ENCODE measurements around the gene DKK3.

DKK3 gene

DNA sequence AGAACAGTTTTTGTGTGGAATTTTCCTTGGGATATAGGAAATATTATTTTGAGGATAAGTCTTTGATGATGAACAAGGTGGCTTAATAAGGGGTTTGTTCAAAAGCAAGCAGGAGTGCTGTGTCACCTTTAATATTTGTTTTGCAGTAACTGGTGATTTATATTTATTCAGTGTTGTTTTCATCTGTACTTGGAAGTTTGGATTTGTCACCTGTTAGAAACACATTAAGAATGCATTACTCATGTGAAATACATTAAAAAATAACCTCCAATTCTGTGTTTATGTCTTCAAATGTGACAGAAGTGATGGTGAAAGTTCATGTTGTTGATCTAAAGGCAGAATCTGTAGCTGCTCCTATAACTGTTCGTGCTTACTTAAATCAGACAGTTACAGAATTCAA, 70.5 kb downstream of the DKK3 start:
- DNase-seq (ENCODE audit: low spot score) = no peak

DNA sequence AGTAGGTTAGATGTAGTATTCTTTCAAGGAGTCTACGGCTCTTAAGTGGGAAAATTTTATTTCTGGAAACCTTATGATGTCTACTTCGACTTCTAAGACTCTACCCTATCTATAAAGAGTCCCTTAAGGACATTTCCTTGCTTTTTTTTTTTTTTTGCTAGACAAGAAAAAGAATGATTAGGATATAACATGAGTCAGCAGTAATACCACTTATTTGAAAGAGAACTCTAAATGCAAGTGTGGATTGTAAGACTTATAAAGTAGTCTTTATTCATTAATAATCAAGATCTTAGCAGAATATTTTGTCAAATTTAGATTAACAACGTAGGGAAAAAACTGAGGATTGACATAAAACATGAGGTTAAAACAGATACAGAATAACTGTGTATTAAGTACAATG, 71.0 kb downstream of the DKK3 start:
- no peak for DNase-seq (ENCODE audit: low spot score)

DNA sequence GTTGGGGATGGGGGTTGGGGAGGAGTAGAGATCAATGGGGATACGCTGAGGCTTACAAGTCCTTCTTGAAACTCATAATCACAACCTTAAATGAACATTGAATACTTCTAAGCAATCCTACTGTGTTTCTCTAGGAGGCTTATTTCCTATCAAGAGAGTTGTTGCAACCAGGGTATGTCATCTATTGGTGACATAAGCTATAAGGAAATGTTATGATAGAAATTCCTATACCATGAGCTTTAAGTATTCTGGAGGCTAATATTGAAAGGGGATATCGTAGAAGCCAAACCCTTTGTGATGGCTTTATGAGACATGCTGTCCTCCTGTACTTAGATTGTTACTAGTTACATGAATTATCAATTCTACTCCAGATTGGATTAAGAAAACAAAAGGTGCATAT, 72.9 kb downstream of the DKK3 start:
- DNase-seq (ENCODE audit: low spot score) = no peak

DNA sequence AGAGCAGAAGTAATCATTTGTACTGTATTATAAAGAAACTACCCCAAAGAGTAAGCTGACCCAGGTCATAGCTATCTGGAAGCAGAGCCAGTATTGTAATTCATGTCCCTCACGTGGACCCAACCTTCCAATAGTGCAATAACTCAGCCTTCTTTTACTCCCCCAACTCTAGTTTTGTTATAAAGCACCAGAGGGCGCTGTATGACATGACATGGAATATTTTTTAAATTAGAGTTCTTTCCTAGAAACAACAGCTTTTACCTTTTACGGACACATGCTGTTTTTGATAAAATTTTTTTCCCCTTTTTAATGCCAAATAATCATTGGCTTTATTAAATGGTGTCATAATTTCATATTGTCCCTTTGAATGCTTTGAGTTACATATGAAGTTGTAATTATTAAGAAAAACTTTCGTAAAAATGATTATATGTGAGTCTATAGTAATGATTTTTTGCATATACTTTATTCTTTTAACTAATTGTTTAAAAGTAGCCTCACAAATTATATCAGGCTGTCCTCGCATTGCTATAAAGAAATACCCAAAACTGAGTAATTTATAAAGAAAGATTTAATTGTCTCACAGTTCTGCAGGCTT, 76.9 kb downstream of the DKK3 start:
- no peak for DNase-seq (ENCODE audit: low spot score)

DNA sequence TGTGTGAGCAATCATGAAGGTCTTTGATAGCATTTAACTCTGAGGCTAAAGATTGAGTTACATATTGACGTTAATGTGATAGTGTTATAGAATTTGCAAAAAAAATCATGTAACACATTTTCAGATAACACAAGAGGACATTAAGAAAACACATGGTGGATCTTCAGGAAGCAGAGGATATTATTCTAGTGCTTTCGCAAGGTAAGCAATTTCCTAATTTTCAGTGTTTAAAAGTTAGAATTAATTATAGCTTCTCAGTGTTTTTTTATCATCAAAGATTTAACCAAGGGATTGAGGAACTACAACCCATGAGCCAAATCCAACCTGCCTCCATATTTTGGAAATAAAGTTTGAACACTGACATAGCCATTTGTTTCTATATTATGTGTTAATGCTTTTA, 78.5 kb downstream of the DKK3 start:
- no peak for DNase-seq (ENCODE audit: low spot score)

DNA sequence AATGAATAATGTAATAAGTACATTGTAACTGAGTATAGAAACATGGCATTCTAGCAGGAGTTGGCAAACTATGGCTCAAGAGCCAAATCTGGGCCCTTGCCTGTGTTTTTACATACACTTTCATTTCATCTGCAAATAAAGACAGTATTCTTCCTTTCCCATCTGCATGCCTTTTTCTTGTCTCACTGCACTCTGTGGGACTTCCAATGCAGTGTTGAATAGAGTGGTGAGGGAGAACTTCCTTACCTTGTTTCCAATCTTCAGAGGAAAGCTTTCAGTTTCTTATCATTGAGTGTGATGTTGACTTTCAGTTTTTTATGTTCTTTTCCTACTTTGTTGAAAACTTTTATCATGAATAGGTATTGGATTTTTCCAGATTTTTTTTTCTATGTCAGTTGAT, 84.6 kb downstream of the DKK3 start:
- DNase-seq (ENCODE audit: low spot score) = no peak

DNA sequence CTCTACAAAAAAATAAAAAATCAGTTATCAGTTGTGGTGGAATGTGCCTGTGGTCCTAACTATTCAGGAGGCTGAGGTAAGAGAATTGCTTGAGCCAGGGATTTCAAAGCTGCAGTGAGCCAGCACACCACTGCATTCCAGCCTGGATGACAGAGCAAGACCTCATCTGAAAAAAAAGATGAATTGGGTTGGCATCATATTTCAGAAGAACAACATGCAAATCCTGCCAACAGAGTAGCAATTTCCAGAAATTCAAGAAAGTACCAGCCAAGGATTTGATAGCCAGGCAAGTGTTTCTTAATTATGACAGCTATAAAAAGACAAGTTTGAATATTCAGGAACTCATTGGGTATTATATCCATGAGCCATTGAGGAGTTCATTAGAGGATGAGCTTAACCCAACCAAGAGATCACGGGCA, 91.4 kb downstream of the DKK3 start:
- no peak for DNase-seq (ENCODE audit: low spot score)

DNA sequence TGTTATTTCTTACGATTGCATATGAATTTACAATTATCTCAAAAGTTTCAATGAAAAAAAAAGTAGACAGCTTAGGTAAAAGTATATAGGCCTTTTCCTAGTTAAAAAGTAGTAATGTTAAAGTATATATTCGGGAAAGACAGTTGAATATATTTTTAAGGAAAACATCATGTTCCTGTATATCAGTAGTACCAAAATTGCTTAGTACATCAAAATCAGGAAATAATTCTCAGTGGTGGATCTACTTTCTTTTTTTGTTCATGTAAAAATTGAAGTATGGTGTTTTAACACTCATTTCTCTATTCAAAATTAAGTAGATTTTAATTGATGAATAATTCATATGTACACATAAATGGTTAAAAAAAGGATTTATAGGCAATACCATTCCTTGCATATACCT, 92.8 kb downstream of the DKK3 start:
- DNase-seq (ENCODE audit: low spot score) = no peak

DNA sequence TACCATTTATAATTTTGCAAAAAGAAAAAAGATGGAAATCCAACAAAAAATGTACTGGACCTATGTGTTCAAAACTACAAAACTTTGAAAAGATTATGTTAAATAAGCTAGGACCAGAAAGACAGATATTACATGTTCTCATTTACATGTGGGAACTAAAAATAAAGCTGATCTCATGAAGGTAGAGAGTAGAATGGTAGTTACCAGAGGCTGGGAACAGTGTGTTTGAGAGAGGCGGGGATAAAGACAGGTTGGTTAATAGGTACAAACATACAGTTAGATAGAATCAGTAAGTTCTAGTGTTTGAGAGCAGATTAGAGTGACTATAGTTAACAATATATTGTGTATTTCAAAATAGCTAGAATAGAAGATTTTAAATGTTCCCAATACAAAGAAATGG, 95.0 kb downstream of the DKK3 start:
- DNase-seq (ENCODE audit: low spot score) = no peak
